ENCODE data around the gene CENPP. TPM values are rescaled to one million over a fixed set of nuclear protein-coding genes. Genes with fewer than 3 reads are reported as not detected.
A peak's percentile ranks its signal among the peaks of the same experiment; 100 is the strongest.

CENPP gene
- total RNA-seq, 1 donor from 2014 or later: 5.7 TPM

DNA sequence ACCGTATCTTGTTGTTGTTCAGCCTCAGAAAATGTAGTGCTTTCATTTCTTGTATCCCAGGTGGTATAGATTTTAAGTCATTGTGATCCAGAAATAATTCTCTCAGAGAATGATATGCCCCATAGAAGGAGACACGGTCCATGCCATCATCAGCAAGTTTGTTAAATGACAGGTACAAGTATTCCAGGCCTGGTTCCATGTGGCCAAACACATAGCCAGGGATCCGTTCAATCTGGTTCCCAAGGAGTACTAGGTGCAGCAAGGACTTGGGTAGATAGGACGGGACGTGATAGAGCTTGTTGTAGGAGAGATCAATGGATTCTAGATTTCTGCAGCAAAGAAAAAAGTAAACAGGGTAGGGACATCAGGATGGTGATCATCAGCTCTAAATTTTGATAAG is 175.0 kb downstream of the CENPP start:
- Mint-ChIP-seq H3K36me3 (ENCODE audit: unreplicated experiment) (no peaks in the 10 kb centered on the region), H3K9me3 (ENCODE audit: unreplicated experiment) (no peaks in the 10 kb centered on the region), H3K27me3 (ENCODE audit: unreplicated experiment) (no peaks in the 10 kb centered on the region), H3K27ac (ENCODE audit: unreplicated experiment) (no peak overlapping the region), H3K4me1 (ENCODE audit: low read depth, unreplicated experiment) (no peaks in the 10 kb centered on the region), H3K4me3 (ENCODE audit: unreplicated experiment) (no peak overlapping the region)
- no peak for DNase-seq
- TF ChIP-seq, protein P1, sequence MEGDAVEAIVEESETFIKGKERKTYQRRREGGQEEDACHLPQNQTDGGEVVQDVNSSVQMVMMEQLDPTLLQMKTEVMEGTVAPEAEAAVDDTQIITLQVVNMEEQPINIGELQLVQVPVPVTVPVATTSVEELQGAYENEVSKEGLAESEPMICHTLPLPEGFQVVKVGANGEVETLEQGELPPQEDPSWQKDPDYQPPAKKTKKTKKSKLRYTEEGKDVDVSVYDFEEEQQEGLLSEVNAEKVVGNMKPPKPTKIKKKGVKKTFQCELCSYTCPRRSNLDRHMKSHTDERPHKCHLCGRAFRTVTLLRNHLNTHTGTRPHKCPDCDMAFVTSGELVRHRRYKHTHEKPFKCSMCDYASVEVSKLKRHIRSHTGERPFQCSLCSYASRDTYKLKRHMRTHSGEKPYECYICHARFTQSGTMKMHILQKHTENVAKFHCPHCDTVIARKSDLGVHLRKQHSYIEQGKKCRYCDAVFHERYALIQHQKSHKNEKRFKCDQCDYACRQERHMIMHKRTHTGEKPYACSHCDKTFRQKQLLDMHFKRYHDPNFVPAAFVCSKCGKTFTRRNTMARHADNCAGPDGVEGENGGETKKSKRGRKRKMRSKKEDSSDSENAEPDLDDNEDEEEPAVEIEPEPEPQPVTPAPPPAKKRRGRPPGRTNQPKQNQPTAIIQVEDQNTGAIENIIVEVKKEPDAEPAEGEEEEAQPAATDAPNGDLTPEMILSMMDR (IDR thresholded peaks at IDR 0.05; ENCODE audit: partially characterized antibody, unreplicated experiment): no peak

DNA sequence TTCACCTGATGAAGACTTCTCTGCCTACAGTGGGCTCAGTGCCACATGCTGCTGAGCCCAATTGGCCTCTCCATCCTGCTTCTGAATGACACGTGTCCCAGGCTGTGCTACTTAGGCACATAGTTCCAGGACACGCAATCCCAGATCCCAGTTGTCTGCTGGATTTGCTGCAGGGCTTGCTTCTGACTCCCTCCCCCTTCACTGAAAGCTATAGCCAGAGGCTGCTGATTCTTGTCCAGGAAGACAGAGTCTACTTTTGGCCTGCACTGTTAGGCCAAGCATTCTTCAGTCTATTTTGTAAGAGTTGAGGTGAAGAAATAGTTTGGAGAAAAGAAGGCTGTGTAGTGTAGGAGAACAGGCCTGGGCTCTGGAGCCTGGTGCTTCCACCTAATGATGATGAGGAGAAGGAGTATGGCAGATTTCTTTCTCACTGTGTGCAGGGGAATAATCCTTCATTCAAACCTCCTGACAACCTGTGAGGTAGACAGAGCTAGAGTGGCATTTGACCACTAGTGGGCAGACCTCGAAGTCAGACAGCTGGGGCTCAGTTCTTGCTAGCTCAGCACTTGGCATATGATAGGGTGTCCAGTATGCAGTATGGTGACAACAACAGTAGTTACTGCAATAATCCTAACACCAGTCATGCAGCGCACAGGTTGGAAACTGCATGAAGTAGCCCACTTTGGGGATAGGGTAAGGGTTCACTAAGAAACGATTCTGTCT is 176.1 kb downstream of the CENPP start:
- H3K27me3 Mint-ChIP-seq (ENCODE audit: unreplicated experiment): no peaks in the 10 kb centered on the region
- H3K36me3 Mint-ChIP-seq (ENCODE audit: unreplicated experiment): no peaks in the 10 kb centered on the region
- H3K4me3 Mint-ChIP-seq (ENCODE audit: unreplicated experiment): no peak overlapping the region
- peaks cover 4% of the 10 kb centered on the region for H3K4me1 Mint-ChIP-seq (ENCODE audit: low read depth, unreplicated experiment)
- H3K27ac Mint-ChIP-seq (ENCODE audit: unreplicated experiment): no peak overlapping the region
- TF ChIP-seq, protein P1 (IDR thresholded peaks at IDR 0.05; ENCODE audit: partially characterized antibody, unreplicated experiment): peak; percentile 28
- DNase-seq: peak; percentile 26
- H3K9me3 Mint-ChIP-seq (ENCODE audit: unreplicated experiment): no peaks in the 10 kb centered on the region

DNA sequence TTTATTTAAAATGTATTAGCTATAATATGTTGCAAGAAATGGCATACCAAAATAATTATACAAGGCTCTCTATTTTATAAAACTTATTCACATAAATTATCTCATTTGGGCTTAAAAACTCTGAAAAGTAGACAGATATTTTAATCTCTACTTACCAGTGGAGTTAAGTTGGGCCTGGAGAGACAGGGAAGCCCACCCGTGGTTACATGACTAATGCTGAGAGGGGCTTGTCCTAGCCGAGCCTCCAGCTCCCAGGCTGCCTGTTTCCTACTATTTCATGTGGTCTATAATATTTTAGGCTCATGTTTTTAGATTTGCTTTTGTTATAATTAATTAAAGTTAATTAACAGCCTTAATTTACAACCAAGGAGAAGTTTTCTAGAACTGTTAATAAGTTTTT is 177.4 kb downstream of the CENPP start:
- Mint-ChIP-seq H3K27me3 (ENCODE audit: unreplicated experiment) (no peaks in the 10 kb centered on the region), H3K27ac (ENCODE audit: unreplicated experiment) (no peak overlapping the region), H3K9me3 (ENCODE audit: unreplicated experiment) (no peaks in the 10 kb centered on the region), H3K4me3 (ENCODE audit: unreplicated experiment) (no peak overlapping the region), H3K4me1 (ENCODE audit: low read depth, unreplicated experiment) (peaks cover 8% of the 10 kb centered on the region), H3K36me3 (ENCODE audit: unreplicated experiment) (no peaks in the 10 kb centered on the region)
- TF ChIP-seq, protein P1 (IDR thresholded peaks at IDR 0.05; ENCODE audit: partially characterized antibody, unreplicated experiment): no peak
- DNase-seq: no peak

DNA sequence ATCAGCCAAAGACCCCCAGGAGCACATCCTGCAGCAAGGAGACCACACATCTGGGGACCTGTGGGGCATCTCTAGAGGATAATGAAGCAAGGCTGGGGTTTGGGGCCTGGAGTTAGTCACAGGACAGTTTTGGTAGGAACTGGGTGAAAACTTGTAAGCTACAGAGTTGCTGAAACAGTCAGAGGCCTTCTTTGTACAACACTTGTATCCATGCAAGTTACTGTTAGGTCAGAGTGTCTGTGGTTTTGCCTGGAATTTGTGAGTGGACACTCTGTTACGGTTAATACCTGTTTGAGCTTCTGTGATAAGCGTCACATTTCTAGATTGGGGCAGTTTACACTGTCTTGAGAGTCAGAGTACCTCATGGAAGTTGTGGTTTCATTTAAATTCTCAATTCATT is 179.1 kb downstream of the CENPP start:
- TF ChIP-seq, protein P1 (IDR thresholded peaks at IDR 0.05; ENCODE audit: partially characterized antibody, unreplicated experiment): no peak
- no peaks in the 10 kb centered on the region for H3K36me3 Mint-ChIP-seq (ENCODE audit: unreplicated experiment)
- DNase-seq: no peak
- H3K27me3 Mint-ChIP-seq (ENCODE audit: unreplicated experiment): no peaks in the 10 kb centered on the region
- H3K4me1 Mint-ChIP-seq (ENCODE audit: low read depth, unreplicated experiment): peaks cover 13% of the 10 kb centered on the region
- H3K4me3 Mint-ChIP-seq (ENCODE audit: unreplicated experiment): no peak overlapping the region
- H3K27ac Mint-ChIP-seq (ENCODE audit: unreplicated experiment): no peak overlapping the region
- H3K9me3 Mint-ChIP-seq (ENCODE audit: unreplicated experiment): no peaks in the 10 kb centered on the region

DNA sequence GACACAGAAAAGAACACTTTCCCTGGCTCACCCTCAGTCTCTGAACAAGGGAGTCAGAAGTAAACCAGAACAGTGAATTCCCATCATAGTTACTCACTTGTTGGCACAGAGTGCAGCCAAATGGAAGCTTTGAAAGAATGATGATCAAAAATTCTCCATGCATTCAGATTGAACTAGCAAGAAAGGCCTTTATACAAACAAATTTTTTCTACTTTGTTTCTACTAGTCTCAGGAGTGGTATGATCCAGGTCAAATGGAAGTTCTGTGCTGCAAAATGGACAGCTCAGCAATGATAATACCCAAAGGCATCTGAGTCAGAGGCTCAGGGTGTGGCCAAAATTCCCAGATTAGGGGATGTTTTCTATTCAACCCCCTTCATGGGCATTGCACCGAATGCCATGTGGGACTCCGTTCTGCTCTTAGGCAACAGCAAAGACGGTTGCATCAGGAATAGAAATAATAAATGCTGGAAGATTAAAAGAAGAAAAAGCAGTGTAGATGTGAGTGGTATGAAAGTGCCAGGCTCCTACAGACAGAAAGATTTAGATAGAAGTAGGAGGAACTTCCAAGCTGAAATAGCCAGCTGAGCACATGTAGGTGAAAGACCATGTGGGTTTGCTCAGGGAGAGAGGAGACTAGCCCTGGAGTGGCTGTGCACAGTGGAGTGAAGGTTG is 180.6 kb downstream of the CENPP start:
- Mint-ChIP-seq H3K9me3 (ENCODE audit: unreplicated experiment) (no peaks in the 10 kb centered on the region), H3K4me1 (ENCODE audit: low read depth, unreplicated experiment) (peaks cover 15% of the 10 kb centered on the region), H3K4me3 (ENCODE audit: unreplicated experiment) (no peak overlapping the region), H3K27me3 (ENCODE audit: unreplicated experiment) (no peaks in the 10 kb centered on the region), H3K27ac (ENCODE audit: unreplicated experiment) (no peak overlapping the region), H3K36me3 (ENCODE audit: unreplicated experiment) (no peaks in the 10 kb centered on the region)
- no peak for DNase-seq
- TF ChIP-seq, protein P1 (IDR thresholded peaks at IDR 0.05; ENCODE audit: partially characterized antibody, unreplicated experiment): no peak
